ENCODE measurements around the gene BPGM. TPM values are rescaled to one million over a fixed set of nuclear protein-coding genes. Genes with fewer than 3 reads are reported as not detected.
"Not testable (repeated sequence)": the region's sequence is repeated elsewhere in the genome, so short reads cannot be mapped to it uniquely, and the experiment has no call there.

The BPGM gene
- total RNA-seq, 1 experiment from 2014 or later, result 32.5 TPM

DNA sequence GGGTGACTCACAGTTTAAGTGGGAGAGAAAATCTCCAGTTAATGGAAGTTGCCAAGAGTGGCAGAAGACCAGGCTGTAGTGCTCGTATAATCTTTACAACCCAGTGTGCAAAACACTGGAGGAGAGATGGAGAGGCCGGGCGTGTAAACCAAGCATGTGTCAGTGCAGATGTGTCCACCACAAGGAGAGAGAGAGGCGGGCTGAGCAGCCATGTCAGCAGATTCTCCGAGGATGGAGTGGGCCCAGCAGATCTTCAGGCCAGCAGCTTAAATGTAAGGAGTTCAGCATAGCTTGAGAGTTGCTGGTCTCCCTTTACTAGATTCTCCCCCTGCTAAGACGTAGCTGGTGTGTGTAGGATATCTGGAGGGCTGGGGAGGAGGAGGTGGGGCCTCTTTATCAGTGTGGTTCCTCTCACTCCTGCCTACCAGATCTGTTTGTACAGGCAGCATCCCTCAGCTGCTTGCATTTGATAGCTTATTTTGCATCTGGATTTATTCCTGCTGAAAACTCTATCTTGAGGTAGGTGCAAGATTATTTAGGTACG lies 13.7 kb downstream of the BPGM start:
- Mint-ChIP-seq H3K4me1 (ENCODE audit: low read depth, unreplicated experiment) (no peaks in the 10 kb centered on the region), H3K27ac (ENCODE audit: unreplicated experiment) (no peak overlapping the region), H3K9me3 (ENCODE audit: low read depth, unreplicated experiment) (no peaks in the 10 kb centered on the region), H3K4me3 (ENCODE audit: low read depth, unreplicated experiment) (no peak overlapping the region), H3K36me3 (ENCODE audit: insufficient read depth, unreplicated experiment) (no peaks in the 10 kb centered on the region), H3K27me3 (ENCODE audit: unreplicated experiment) (no peaks in the 10 kb centered on the region)
- intact Hi-C loops (cut with micrococcal nuclease; ENCODE audit: unreplicated experiment), result no loop called here
- CTCF ChIA-PET, result no interaction called here
- BruUV-seq (replicated peaks), result no TSS peak
- TF ChIP-seq, protein P1, sequence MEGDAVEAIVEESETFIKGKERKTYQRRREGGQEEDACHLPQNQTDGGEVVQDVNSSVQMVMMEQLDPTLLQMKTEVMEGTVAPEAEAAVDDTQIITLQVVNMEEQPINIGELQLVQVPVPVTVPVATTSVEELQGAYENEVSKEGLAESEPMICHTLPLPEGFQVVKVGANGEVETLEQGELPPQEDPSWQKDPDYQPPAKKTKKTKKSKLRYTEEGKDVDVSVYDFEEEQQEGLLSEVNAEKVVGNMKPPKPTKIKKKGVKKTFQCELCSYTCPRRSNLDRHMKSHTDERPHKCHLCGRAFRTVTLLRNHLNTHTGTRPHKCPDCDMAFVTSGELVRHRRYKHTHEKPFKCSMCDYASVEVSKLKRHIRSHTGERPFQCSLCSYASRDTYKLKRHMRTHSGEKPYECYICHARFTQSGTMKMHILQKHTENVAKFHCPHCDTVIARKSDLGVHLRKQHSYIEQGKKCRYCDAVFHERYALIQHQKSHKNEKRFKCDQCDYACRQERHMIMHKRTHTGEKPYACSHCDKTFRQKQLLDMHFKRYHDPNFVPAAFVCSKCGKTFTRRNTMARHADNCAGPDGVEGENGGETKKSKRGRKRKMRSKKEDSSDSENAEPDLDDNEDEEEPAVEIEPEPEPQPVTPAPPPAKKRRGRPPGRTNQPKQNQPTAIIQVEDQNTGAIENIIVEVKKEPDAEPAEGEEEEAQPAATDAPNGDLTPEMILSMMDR (IDR thresholded peaks at IDR 0.05; ENCODE audit: unreplicated experiment), result no peak
- DNase-seq, result no peak

DNA sequence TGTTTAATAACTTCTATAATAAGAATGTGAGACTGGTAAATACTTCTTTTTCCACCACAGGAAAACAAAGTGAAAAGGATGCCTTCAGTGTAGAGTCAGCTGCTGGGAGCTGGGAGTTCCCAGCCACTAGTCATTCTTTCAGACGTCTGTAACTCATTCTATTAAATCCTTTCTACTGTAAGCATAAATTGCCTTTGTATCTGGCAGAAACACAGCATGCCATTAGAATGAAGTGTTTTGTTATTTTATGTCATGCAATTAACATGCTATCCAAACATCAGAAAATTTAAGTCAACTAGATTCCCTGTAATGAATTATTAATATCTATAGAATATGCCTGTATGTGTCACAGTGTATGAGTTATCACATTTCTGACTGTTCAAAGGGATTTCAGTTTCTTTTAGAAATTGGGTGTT lies 14.3 kb downstream of the BPGM start:
- CTCF ChIA-PET, result no interaction called here
- intact Hi-C loops (cut with micrococcal nuclease; ENCODE audit: unreplicated experiment), result no loop called here
- no peak for DNase-seq
- H3K4me1 Mint-ChIP-seq (ENCODE audit: low read depth, unreplicated experiment), result no peaks in the 10 kb centered on the region
- no peaks in the 10 kb centered on the region for H3K27me3 Mint-ChIP-seq (ENCODE audit: unreplicated experiment)
- BruUV-seq (replicated peaks), result no TSS peak
- H3K4me3 Mint-ChIP-seq (ENCODE audit: low read depth, unreplicated experiment), result no peak overlapping the region
- no peaks in the 10 kb centered on the region for H3K9me3 Mint-ChIP-seq (ENCODE audit: low read depth, unreplicated experiment)
- no peak overlapping the region for H3K27ac Mint-ChIP-seq (ENCODE audit: unreplicated experiment)
- TF ChIP-seq, protein P1 (IDR thresholded peaks at IDR 0.05; ENCODE audit: unreplicated experiment), result no peak
- no peaks in the 10 kb centered on the region for H3K36me3 Mint-ChIP-seq (ENCODE audit: insufficient read depth, unreplicated experiment)

DNA sequence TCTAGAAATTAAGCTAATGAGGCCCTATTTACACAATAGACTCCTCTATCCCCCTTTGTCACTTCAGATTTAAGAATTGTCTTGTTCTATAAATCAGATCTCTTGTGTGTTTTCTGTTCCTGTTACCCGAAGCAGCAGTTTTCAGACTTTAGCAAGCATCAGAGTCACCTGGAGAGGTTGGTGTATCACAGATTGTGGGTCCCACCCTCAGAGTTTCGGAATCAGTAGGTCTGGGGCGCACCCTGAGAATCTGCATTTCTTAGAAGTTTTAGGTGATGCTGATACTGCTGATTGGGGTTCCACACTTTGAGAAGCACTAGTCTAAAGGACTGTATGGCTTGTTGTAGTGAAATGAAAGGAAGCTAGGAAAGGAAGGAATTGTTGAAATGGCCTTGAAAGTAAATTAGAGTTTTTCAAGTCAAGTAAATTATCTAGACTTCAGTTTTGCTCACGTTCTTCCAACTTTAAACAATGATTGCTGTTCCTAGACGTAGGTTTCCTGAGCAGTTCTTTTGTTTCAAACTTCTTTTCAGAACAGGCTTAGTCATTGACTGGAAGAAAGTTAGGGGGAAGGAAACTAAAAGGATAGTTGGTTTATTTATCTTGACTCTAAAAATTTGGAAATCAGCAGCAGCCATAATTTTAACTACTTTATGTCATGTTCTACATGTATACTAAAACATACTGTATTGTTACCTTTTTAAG lies 15.7 kb downstream of the BPGM start:
- CTCF ChIA-PET, result no interaction called here
- DNase-seq, result no peak
- Mint-ChIP-seq H3K36me3 (ENCODE audit: insufficient read depth, unreplicated experiment) (no peaks in the 10 kb centered on the region), H3K27me3 (ENCODE audit: unreplicated experiment) (no peaks in the 10 kb centered on the region), H3K4me3 (ENCODE audit: low read depth, unreplicated experiment) (no peak overlapping the region), H3K9me3 (ENCODE audit: low read depth, unreplicated experiment) (no peaks in the 10 kb centered on the region), H3K27ac (ENCODE audit: unreplicated experiment) (no peak overlapping the region), H3K4me1 (ENCODE audit: low read depth, unreplicated experiment) (no peaks in the 10 kb centered on the region)
- BruUV-seq (replicated peaks), result no TSS peak
- TF ChIP-seq, protein P1 (IDR thresholded peaks at IDR 0.05; ENCODE audit: unreplicated experiment), result no peak
- intact Hi-C loops (cut with micrococcal nuclease; ENCODE audit: unreplicated experiment), result no loop called here

DNA sequence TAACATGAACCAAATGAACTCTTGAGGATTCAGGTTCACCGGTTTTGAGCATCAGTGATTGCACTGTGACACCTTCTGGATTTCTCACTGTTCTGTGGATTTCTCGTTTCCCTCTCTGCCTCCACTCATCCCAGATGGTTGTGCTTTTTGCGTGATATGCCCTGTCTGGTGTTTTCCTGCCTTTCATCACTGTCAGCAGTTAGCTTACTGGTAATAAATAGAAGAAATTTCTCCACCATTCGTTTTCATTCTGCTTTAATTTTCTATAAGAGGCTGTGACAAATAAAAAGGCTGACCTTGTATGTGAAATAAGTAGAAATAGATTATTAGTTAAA lies 16.2 kb downstream of the BPGM start:
- intact Hi-C loops (cut with micrococcal nuclease; ENCODE audit: unreplicated experiment), result no loop called here

DNA sequence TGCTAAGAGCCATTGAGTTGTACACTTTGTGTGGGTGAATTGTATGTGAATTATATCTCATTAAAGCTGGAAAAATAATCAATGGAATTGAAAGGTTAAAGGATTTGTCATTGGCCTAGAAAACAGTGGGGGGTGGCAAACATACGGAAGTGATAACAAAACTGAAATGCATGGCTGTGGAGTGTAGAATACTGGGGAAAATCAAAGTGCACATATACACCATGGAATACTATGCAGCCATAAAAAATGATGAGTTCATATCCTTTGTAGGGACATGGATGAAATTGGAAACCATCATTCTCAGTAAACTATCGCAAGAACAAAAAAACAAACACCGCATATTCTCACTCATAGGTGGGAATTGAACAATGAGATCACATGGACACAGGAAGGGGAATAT lies 18.4 kb downstream of the BPGM start:
- not testable (repeated sequence) for H3K27ac Mint-ChIP-seq (ENCODE audit: unreplicated experiment)

More for the DNA sequence above, 16.2 kb downstream of the BPGM start:
- no peak overlapping the region for H3K27ac Mint-ChIP-seq (ENCODE audit: unreplicated experiment)
- CTCF ChIA-PET, result no interaction called here
- no peaks in the 10 kb centered on the region for H3K9me3 Mint-ChIP-seq (ENCODE audit: low read depth, unreplicated experiment)
- no peaks in the 10 kb centered on the region for H3K36me3 Mint-ChIP-seq (ENCODE audit: insufficient read depth, unreplicated experiment)
- no peak for DNase-seq
- no peaks in the 10 kb centered on the region for H3K27me3 Mint-ChIP-seq (ENCODE audit: unreplicated experiment)
- H3K4me3 Mint-ChIP-seq (ENCODE audit: low read depth, unreplicated experiment), result no peak overlapping the region
- H3K4me1 Mint-ChIP-seq (ENCODE audit: low read depth, unreplicated experiment), result no peaks in the 10 kb centered on the region
- TF ChIP-seq, protein P1 (IDR thresholded peaks at IDR 0.05; ENCODE audit: unreplicated experiment), result no peak
- BruUV-seq (replicated peaks), result no TSS peak

More for the DNA sequence above, 18.4 kb downstream of the BPGM start:
- BruUV-seq (replicated peaks); CTCF ChIA-PET; H3K36me3 Mint-ChIP-seq (ENCODE audit: insufficient read depth, unreplicated experiment); H3K4me1 Mint-ChIP-seq (ENCODE audit: low read depth, unreplicated experiment); H3K4me3 Mint-ChIP-seq (ENCODE audit: low read depth, unreplicated experiment); H3K9me3 Mint-ChIP-seq (ENCODE audit: low read depth, unreplicated experiment); H3K27me3 Mint-ChIP-seq (ENCODE audit: unreplicated experiment); intact Hi-C loops (cut with micrococcal nuclease; ENCODE audit: unreplicated experiment); DNase-seq: not testable (repeated sequence)

Measured in Calu3 (cell line).